ENCODE results near the gene OPN1LW.
"Not testable (repeated sequence)": the region's sequence is repeated elsewhere in the genome, so short reads cannot be mapped to it uniquely, and the experiment has no call there.

The OPN1LW gene

DNA sequence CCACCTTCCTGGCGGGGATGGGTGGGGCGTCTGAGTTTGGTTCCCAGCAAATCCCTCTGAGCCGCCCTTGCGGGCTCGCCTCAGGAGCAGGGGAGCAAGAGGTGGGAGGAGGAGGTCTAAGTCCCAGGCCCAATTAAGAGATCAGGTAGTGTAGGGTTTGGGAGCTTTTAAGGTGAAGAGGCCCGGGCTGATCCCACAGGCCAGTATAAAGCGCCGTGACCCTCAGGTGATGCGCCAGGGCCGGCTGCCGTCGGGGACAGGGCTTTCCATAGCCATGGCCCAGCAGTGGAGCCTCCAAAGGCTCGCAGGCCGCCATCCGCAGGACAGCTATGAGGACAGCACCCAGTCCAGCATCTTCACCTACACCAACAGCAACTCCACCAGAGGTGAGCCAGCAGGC lies at the start of gene OPN1LW:
Gene OPN1LW, plus strand, starts transcription at position 234 of the 400 bp plus-strand sequence. Its CDS starts 41 bp downstream, at position 275.
- DNase-seq, result not testable (repeated sequence)

DNA sequence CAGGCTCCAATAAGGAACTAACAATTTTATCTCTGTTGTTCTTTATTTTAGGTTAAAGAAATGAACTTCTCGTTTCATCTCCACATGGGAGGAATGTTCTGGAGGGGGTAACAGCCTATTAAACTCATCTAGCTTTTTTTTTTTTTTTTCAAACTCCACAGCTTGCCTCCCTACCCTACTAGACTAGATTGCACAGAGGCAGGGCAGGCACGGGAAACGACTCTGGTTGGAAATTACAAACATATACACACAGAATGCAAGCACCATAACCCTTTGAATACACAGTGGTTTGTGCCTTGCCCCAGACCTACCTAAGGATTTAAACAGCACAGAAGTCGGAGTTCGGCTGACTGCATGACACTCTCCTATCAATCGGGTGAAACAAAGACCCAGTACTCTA lies 49.2 kb upstream of the OPN1LW start:
- DNase-seq, result no peak

DNA sequence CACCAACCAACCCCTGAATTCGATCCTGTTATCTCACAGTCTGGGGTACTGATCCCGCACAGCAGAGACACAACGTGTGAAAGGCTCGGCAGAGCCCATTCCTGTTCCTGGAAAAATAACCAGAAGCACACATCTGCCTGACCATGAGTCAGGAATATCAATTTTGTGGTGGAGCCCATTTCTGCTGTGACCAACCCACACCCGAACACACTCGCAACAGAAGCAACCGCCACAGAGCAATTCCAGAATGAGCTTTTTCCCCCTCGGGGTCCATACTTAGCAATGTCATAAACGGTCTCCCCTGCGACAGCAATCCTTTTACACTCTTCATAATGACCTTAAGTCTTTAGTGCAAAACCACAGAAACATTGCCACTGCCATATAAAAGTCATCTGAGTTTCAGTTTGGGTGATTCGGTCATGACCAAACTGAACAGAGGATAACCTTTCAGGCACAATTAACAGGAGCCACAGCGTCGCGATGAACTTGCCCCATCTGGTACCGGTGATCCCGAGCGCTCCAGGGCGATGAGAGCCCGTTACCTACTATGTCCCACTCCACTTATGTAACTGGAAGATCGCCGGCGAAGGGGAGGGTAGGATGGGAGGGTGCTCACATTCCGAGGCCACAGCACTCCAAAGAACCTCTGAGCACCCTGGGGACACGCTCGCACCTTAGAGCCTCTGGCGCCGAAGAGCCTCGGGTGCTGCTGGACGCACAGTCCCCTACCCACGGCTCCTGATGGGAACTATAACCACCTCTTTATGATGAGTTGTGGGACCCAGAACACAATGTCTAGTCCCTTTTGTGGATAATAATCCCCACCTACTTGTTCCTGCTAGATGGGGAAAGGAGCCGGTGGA lies 47.7 kb upstream of the OPN1LW start:
- DNase-seq, result no peak

DNA sequence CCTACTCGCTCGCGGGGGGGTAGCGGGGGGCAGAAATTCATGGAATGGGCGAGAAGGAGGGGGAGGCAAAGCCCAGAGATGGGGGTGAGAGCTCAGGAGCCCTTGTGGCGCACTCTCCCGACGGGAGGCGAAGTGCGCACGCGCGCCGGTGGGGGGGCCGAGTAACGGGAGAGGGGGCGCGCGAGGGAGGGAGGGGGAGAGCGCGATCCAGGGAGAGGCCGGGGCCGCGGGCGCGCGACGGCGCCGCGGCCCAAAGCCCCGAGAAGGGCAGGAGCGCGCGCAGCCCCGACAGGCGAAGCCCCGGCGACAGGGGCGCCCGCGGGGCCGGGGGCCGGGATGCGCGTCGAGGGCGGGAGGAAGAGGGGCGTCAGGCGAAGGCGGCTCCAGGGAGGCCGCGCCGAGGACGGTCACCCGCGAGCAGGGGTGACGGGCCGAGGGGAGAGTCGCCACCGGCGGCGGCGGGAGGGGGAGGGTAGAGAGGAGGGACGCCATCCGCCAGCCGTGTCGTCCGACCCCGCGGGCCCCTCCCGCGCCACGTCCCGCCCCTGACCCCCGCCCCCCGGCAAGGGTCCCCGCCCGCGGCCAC lies 46.9 kb upstream of the OPN1LW start:
- DNase-seq, result peak; percentile 49

DNA sequence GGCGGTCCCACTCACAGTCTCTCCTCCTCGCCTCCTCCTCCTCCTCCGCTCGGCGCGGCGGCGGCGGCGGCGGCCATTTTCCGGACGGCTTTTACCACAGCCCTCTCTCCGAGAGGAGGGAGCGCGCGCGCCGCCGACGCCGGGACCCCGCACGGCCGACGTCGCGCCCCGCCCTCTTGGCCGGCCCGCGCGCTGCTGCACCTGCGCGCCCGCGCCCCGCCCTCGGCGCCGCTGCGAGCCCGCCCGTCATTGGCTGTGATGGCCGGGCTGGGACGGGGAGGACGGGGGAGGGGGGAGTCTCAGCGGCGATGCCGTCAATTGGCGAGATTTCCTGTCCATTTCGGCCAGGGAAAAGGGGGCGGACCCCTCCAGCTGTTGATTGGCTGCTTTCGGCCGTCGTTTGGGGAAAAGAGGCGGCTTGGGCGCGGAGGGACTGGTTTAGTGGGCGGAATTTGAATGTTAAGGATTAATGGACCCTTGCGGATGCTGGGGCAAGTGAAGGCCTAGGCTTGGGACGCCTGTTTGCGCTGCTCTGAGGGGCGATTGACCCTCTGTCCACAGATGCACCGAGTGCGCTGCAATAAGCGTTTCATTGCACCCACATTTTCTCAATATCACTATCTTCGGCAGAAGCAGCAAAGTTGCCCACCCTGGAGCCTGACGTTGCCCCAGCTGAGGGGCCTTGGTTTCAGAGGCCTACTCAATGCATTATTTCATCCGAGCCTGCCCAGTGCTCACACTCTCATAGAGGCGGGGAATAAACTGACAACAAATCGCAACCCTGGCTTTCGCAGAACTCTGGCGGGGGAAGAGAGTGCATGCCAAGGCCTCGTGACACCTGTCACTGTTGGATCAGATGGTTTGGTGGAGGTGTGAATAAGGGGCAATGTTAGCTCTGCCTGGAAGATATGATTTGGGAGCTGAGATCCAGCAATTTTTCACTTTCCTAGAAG lies 46.2 kb upstream of the OPN1LW start, which contains the start of gene MECP2:
Gene MECP2, minus strand, starts transcription at position 129 of the 953 bp plus-strand sequence.
- DNase-seq, result peak; percentile 73

DNA sequence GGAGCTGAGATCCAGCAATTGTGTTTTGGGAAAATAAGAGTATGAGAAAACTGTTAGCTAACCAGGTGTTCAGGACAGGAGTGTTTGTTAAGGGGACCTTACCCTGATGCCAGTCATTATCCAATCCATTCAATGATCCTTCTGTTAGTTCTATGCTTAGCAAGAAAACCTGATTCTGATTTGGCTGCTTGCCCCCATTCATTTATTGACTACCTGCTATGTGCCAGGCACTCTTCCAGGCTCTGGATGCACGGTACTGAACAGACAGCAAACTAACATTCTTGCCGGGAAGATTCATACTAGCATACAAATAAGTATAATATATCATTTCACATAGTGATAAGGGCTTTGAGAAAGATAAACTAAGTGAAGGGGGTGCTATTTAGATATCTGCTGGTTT lies 45.5 kb upstream of the OPN1LW start:
- DNase-seq, result no peak

DNA sequence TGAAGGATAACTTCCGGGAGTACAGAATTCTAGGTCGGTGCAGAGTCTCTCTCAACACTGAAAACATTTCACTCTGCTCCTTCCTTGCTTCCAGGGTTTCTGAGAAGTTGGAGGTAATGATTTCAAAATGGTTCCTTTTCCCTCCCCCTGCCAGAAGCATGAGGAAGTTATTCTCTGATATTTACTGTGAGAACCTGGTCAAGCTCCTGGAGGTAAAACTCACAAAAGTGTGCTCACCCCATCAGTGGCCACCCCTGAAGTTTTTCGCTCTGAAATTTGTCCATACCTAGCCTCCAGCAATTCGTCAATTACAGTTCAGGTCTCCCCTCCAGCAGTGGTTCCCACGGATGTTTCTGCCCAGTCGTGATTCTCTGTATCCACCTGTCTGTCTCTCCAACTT lies 30.3 kb upstream of the OPN1LW start:
- DNase-seq, result no peak

DNA sequence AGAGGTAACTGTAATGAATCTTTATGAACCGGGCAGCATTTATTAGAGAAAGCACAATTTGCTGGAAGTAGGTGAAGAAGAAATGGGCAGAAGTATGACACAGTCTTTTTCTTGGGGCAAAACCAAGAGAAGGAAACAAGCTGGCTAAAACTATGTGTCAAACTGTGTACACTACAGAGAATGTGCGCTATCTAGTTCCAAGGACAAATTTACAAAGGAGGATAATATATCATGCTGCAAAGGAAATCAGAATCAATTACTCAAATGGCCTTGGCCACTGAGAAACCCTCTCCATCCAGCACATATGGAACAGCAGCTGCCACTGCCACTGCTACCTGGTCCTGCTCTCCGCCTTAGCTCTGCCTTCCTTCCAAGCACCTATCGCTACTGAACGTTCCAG lies 29.4 kb upstream of the OPN1LW start:
- DNase-seq, result no peak

DNA sequence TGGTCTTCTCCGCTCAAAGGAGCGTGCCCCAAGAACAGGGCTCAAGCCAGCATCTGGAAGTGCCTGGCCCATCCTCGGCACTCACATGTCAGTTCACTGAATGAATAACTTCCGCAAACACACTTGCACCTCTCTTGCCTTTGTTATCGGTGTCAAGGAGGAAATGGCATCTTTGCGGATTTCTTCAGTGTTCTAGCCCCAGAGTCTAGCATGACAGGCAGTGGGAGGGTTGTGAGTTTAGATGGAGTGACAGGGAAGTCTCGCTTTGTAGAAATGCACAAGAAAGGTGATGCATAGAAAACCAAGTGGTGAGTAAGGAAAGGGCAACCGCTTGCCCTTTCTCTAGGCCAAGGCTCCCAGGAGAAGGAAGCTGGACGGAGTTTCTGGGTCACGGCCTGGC lies 29.0 kb upstream of the OPN1LW start:
- DNase-seq, result no peak

DNA sequence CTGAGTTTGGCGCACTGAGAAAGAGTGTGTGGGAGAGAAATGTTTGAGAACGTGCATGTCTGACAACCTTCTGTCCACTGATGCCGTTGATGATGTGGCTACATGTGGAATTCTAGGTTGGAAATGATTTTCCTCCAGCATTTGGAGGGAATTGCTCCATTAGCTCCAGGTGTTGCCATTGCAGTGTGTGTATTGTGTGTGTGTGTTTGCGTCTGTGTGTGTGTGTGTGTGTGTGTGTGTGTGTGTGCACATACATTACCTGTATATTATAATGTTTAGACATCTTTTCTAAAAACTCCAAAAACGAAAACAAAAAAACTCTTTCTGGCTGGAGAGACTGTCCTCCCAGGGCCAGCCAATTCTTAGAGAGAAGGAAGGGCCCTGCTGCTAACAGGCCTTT lies 28.3 kb upstream of the OPN1LW start:
- no peak for DNase-seq

DNA sequence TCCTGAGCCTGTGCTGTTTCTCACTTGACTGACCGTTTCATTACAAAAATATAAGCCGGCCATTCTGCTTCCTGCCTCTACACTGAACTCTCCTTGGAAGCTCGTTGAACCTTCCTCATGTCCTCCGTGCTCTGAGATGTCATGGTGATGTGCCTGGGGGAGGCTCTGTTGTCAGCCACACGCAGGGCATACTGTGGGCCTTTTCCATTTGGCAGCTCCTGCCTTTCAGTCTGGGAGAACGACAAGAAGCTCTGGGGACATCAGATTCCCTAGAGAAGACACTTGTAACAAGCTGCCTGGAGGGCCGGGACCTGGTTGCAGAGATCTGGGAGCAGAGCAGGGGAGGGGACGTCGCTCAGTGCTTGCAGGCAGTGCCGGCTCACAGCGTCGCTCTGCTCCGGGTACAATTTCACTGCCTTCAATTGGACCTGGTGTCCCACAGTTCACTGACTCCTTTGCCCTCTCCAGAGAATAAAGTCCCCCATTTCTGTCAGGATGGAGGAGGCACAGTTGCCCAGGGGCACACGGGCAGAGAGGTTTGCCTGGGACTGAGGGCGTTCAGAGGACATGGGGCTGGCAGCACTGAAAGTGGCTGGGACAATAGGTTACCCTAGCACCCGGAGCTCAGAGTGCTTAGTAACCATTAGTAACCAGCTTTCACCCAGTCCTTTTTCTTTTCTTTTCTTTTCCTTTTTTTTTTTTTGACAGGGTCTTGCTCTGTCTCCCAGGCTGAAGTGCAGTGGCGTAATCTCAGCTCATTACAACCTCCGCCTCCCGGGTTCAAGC lies 27.4 kb upstream of the OPN1LW start:
- no peak for DNase-seq

DNA sequence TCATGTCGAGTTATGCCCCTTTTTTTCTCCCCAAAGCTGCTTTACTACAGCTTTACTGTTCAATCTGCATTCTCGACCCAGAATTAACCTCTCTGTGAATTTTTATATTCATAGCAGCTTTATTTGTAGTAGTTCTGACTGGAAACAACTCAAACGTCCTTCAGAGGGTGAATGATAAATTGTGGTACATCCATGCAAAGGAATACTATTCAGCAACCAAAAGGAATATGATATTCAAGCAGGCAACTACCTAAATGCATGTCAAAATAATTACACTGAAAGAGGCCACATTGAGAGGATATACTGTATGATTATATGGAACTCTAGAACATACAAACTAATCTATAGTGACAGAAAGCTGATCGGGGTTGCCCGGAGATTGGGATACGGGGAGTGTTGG lies 26.5 kb upstream of the OPN1LW start:
- no peak for DNase-seq

DNA sequence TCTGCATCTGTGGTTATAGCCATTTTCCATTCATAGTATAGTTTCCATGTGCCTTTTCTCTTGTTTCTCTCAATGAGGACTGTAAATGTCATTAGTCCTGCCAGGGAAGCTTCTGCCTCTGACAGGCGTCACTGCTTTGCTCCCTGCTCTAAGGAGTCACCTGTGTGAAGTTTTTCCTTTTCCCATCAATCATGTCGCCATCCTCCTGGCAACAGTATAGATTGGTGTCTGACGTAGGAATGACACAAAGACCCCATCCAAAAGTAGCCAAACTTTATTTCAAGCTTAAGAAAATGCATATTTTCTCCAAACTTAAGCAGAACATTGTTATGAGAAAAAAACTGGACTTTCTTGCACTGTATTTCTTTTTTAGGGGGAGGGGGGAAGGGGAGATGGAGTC lies 23.5 kb upstream of the OPN1LW start:
- DNase-seq, result no peak

DNA sequence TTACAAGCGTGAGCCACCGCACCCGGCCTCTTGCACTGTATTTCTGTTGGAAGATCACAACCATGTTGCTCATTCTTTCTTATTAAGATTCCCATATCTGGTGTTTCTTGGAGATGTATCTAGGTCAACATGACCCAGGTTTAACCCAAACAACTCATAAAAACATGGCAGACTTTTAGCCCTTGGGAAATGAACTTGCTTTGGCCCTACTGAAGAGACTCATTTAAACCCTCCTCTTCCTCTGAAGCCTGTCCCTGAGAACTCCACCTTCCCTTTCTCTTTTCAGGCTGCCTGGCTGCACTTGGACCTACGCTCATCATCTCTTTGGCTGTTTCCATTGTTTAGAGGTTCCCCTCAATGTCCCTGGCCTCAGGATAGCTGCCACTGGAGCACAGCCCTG lies 22.8 kb upstream of the OPN1LW start:
- DNase-seq, result no peak

DNA sequence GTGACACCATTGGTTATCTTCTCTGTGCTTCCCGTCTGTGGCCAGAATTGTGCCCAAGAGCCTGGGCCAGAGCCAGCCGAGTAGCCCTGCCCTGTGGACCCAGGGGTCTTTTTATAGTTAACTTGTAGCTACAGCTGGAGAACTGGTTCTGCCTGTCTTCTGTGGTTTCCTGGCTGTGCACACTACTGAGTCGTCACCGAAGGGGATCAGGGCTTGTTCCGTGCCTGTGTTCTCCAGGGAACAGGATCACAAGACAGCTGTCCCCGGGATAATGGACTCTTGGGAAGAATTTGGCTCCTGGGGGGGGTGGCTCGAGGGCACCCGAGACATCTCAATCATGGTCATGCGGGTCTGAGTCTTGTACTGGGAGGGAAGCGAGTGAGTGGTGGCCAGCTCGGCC lies 22.1 kb upstream of the OPN1LW start:
- DNase-seq, result no peak

DNA sequence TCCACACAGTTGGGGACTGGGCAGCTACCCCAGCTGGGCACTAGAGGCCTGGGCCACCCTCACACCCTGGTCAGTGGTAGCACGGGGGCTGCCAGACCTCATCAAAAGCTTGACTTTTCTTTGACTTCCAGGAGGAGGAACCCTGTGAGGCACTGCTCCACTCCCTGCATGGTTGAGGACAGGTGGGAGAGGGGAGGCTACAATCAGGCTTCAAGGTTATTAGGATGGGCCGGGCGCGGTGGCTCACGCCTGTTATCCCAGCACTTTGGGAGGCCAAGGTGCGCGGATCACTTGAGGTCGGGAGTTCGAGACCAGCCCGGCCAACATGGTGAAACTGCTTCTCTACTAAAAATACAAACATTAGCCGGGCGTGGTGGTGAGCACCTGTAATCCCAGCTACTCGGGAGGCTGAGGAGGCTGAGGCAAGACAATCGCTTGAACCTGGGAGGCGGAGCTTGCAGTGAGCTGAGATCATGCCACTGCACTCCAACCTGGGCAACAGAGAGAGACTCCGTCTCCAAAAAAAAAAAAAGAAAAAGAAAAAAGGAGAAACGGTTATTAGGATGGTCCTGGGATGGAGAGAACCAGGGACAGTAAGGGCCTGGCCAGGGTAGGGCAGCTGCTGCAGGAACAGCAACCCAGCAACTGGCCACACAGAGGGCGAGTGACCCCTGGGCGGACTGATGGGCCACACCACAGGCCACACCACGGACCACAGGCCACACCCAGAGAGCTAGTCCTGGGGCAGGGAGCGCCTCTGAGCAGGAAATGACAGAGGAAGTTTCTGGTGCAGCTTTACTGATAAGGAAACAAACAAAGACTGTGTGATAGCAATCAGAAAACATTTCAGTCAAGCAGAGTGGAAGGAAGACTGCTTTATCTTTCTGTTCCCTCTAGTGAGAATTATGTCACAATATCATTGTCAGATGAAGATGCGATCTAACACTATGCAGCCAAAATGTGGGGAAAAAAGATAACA lies 20.5 kb upstream of the OPN1LW start:
- no peak for DNase-seq

DNA sequence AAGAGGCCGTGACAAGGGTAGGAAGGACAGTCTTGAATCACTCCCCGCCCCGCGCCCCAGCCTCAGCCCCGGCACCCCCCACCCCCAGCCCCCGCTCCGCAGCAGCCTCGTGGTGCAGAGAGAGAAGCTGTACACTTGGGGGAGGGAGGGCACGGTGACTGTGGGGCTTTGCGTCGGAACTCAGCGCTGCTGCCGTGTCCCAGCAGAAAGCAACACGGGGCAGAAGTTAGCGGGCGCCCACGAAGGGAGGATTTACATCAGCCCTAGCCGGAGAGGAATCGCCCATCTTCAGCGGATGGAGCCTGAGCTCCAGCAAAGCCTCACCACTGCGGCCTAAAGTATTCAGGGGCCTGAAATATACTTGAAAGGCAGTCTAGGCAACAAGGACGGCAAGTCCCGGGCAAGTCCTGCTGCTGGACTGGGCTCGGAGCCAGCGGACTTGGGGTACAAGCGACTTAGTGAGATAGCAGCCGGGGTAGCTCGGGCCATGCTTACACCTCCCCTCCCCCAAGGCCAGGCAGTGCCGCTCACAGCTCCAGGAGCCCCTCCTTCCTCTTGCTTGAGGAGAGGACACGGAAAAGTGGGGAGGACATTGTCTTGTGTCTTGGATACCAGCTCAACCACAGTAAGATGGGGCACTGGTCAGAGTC lies 18.5 kb upstream of the OPN1LW start:
- DNase-seq, result no peak

DNA sequence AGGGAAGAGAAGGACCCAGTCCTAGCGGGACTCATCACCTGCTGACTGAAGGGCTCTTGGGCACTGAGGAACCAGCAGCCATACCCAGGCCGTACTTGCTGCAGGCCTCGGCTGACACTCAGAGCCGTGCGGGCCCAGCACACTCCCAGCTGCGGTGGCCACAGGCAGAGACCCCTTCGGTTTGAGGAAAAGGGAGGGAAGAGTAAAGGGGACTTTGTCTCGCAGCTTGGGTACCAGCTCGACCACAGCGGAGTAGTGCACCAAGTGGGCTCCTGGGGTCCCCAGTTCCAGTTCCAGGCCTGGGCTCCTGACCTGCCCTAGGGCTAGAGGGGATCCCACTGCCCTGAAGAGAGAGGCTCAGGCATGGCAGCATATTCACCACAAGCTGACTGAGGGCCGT lies 17.9 kb upstream of the OPN1LW start:
- no peak for DNase-seq

DNA sequence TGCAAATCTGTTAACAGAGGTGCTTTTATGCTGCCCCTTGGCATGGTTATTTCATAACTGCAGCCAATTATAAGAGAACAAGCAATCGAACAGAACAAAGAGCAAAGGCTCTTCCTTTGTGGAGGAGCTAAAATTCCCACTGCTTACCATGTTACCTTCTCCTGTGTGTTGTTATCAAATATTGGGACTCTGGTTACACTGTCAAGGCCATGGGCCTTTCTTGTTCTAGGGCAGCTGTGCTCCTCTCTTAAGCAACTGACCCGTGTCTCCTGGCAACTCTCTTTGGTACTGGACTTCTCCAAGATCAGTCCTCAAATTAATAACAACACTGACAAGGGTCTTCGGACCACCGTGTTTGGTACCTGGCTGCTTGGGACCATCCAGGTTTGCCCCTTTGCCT lies 12.1 kb upstream of the OPN1LW start:
- no peak for DNase-seq

DNA sequence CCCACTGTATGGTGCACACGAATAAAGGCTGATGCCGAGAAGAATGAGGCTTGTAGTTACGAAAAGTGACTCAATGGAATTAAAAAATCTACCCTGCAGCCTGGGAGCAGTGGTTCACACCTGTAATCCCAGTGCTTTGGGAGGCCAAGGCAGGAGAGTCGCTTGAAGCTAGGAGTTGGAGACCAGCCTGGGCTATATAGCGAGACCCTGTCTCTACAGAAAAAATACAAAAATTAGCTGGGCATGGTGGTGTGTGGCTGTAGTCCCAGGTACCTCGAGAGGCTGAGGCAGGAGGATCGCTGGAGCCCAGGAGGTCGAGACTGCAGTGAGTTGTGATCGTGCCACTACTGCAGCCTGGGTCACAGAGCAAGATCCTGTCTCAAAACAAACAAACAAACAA lies 11.7 kb upstream of the OPN1LW start:
- no peak for DNase-seq
